Endothelial cell of umbilical vein (primary cell): ENCODE data around the gene TNFAIP8. TPM values are rescaled to one million over a fixed set of nuclear protein-coding genes. Genes with fewer than 3 reads are reported as not detected.

Experiments used
- BruUV-seq: library from RNA; stranded (reverse); fragments of 400-500 nt; replicated peaks from 2 replicates; lab custom pipeline; 2021; lab: Mats Ljungman, UMichigan
- CTCF ChIA-PET: fragments of 300-600, 350-600 bp; sonication (Branson Sonifier 250); formaldehyde crosslinking; loops from one replicate; lab custom pipeline; 2021; ENCODE audit warnings: antibody characterized with exemption, inconsistent platforms; lab: Charles Lee
- POLR2A ChIA-PET: fragments of 300-600, 350-600 bp; sonication (Branson Sonifier 250); formaldehyde crosslinking; loops from one replicate; lab custom pipeline; 2021; ENCODE audit warnings: antibody characterized with exemption, inconsistent platforms; lab: Charles Lee
- DNase-seq: peaks from one replicate; pipeline ENCODE4 v3.0.0-alpha.2; 2011; ENCODE audit warnings: low read depth, low spot score
- FAIRE-seq: peaks from 2 replicates; lab custom pipeline; 2011; peaks lifted over from hg19 to GRCh38; lab: Jason Lieb, UNC
- H2AFZ ChIP-seq: 2 replicates; pipeline ENCODE4 v1.6.0; 2012; ENCODE audit warnings: low read depth, low read length, control low read depth, inconsistent platforms
- H3K27ac ChIP-seq: 2 replicates; pipeline ENCODE4 v1.5.1; 2011; ENCODE audit warnings: low read depth, mild to moderate bottlenecking, control low read depth, low read length, moderate library complexity; ENCODE audit not compliant: insufficient read depth
- H3K27me3 ChIP-seq, 2 experiments: 2 replicates each; pipeline versions ENCODE4 v1.6.0 to v1.6.1; 2011; ENCODE audit warnings: low read length in 2 of 2, mixed read lengths in 1 of 2; ENCODE audit not compliant: control insufficient read depth in 2 of 2, insufficient read depth in 2 of 2
- H3K36me3 ChIP-seq, 2 experiments: 2 replicates in 1 of 2; 3 replicates in 1 of 2; pipeline ENCODE4 v1.5.1; 2011; ENCODE audit warnings: low read length in 2 of 2, mild to moderate bottlenecking in 1 of 2, moderate library complexity in 1 of 2; ENCODE audit not compliant: control insufficient read depth in 2 of 2, insufficient read depth in 2 of 2; ENCODE audit errors: extremely low read depth in 1 of 2
- H3K4me1 ChIP-seq: 3 replicates; pipeline ENCODE4 v1.5.1; 2011; ENCODE audit warnings: mild to moderate bottlenecking, low read length; ENCODE audit not compliant: control insufficient read depth, insufficient read depth; ENCODE audit errors: extremely low read depth
- H3K4me2 ChIP-seq: 2 replicates; pipeline ENCODE4 v1.6.1; 2011; ENCODE audit warnings: low read length, control low read depth, mixed read lengths; ENCODE audit not compliant: insufficient read depth
- H3K4me3 ChIP-seq, 3 experiments: fragments of 200-600 bp in 1 of 3; sonication (generic), shearing (Covaris generic) in 1 of 3; replicated peaks in 1 of 3; 2 replicates each; pipeline ENCODE4 v1.5.1; 2011 to 2016; ENCODE audit warnings: control low read depth in 3 of 3, low read length in 3 of 3, mild to moderate bottlenecking in 2 of 3, inconsistent platforms in 1 of 3, low read depth in 1 of 3, moderate library complexity in 1 of 3; ENCODE audit not compliant: insufficient read depth in 1 of 3
- H3K79me2 ChIP-seq: 2 replicates; pipeline ENCODE4 v1.6.0; 2012; ENCODE audit warnings: low read length, inconsistent platforms; ENCODE audit not compliant: control insufficient read depth, insufficient read depth
- H3K9ac ChIP-seq: replicated peaks from 2 replicates; pipeline ENCODE3; 2011; ENCODE audit warnings: low read length, control low read depth; ENCODE audit not compliant: insufficient read depth; ENCODE audit errors: extremely low read depth
- H3K9me1 ChIP-seq: replicated peaks from 3 replicates; pipeline ENCODE4 v1.6.0; 2011; ENCODE audit warnings: mild to moderate bottlenecking, low read length; ENCODE audit not compliant: control insufficient read depth, insufficient read depth; ENCODE audit errors: extremely low read depth
- H3K9me3 ChIP-seq: replicated peaks from 2 replicates; pipeline ENCODE4 v1.5.1; 2012; ENCODE audit warnings: low read length, inconsistent platforms; ENCODE audit not compliant: control insufficient read depth, insufficient read depth
- H4K20me1 ChIP-seq: replicated peaks from 2 replicates; pipeline ENCODE3; 2011; ENCODE audit warnings: mild to moderate bottlenecking, low read length; ENCODE audit not compliant: control insufficient read depth, insufficient read depth; ENCODE audit errors: extremely low read depth
- CTCF ChIP-seq, 2 donors: IDR thresholded peaks; 1 replicate in 1 of 2; 2 replicates in 1 of 2; pipeline ENCODE4 v1.5.1; 2011; ENCODE audit warnings: low read length in 2 of 2, mild to moderate bottlenecking in 2 of 2, moderate library complexity in 2 of 2, control low read depth in 1 of 2, inconsistent platforms in 1 of 2, low read depth in 1 of 2; ENCODE audit not compliant: insufficient read depth in 1 of 2; ENCODE audit errors: extremely low read depth in 1 of 2
- EZH2 ChIP-seq: IDR thresholded peaks from 2 replicates; pipeline ENCODE4 v1.6.1; 2012; ENCODE audit warnings: borderline replicate concordance, low read depth, mild to moderate bottlenecking, moderate library complexity, low read length, inconsistent platforms; ENCODE audit not compliant: severe bottlenecking
- FOS ChIP-seq: IDR thresholded peaks from 2 replicates; pipeline ENCODE4 v1.6.1; 2011; ENCODE audit warnings: mild to moderate bottlenecking, low read length, moderate library complexity, borderline replicate concordance; ENCODE audit not compliant: insufficient read depth
- GATA2 ChIP-seq: IDR thresholded peaks from 2 replicates; pipeline ENCODE4 v1.7.0; 2011; ENCODE audit warnings: low read depth, mild to moderate bottlenecking, moderate library complexity, mixed read lengths, low read length; ENCODE audit not compliant: insufficient read length, insufficient read depth
- JUN ChIP-seq: IDR thresholded peaks from 2 replicates; pipeline ENCODE4 v1.6.1; 2011; ENCODE audit warnings: borderline replicate concordance, low read depth; ENCODE audit not compliant: insufficient read length, insufficient read depth
- MAX ChIP-seq: IDR thresholded peaks from 2 replicates; pipeline ENCODE4 v1.6.1; 2011; ENCODE audit not compliant: insufficient read depth, insufficient read length
- MYC ChIP-seq: IDR thresholded peaks from one replicate; pipeline ENCODE4 v1.6.1; 2011; ENCODE audit warnings: mild to moderate bottlenecking, low read depth, low read length
- POLR2A ChIP-seq: IDR thresholded peaks from 2 replicates; pipeline ENCODE4 v1.6.1; 2012; ENCODE audit warnings: low read depth, mild to moderate bottlenecking, control low read depth, low read length
- POLR2AphosphoS5 ChIP-seq: IDR thresholded peaks from 2 replicates; pipeline ENCODE4 v1.6.1; 2012; ENCODE audit warnings: low read depth, mild to moderate bottlenecking, control low read depth, low read length, moderate library complexity; ENCODE audit not compliant: insufficient read depth
- dilution Hi-C: fragments of 300-500 bp; cut with MboI; formaldehyde crosslinking; loops from one replicate; pipeline ENCODE4 v1.15.0; 2019; ENCODE audit warnings: low sequenced_read_pairs; ENCODE audit not compliant: extremely low pct_ligation_motif_present
- intact Hi-C: fragments of 100-400 bp; cut with micrococcal nuclease; formaldehyde crosslinking; loops from one replicate; pipeline ENCODE4 v1.10.0; 2022
- polyA plus RNA-seq, 4 experiments: library from polyadenylated mRNA; depleted of rRNA in 3 of 4; stranded (reverse) in 3 of 4; unstranded in 1 of 4; fragments of >200 nt; gene quantifications; 2 replicates each; pipeline versions ENCODE4 v1.2.1 to v1.2.3, GENCODE V29; 2011 to 2012; ENCODE audit warnings: missing spikeins in 1 of 4
- total RNA-seq: library from RNA; stranded (reverse); gene quantifications from 2 replicates; pipeline ENCODE4 v1.2.3, GENCODE V29; 2021

The TNFAIP8 gene
- total and polyA plus RNA-seq, 2 donors (not counting 3 experiments of a cell fraction or from before 2014, with no cell fraction given) = 4.7 to 7.4 TPM

DNA sequence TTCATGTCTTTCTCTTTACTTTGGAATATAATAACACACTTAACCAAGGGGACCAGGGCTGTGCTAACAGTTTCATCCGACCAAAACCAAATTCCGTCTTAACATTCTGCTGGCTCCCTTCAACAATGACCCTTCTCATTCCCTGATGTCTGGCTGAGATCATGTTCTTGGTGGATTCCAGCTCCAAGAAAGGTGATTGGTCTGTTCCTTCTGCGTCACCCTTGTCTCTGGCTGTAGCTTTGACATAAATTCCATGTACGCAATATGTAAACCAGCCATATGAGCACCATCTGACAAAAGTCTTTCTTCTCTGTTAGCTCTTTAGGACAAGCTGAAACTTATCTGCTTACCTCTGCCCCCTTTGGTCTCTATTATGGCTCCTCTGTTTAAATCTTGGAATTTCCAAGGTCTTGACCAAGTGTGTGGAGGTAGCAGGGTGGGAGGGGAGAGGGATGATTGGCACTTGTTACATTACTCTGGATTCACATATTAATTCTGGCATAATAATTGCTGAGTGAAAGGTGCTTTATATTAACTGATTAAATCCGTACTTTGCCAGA is 50.8 kb downstream of the TNFAIP8 start:
- Histone ChIP-seq H3K36me3 (no peaks in the 10 kb centered on the region), H2AFZ (no peak overlapping the region), H3K79me2 (no peaks in the 10 kb centered on the region), H3K27ac (no peak overlapping the region), H4K20me1 (no peaks in the 10 kb centered on the region), H3K4me3 (no peak overlapping the region), H3K4me2 (no peak overlapping the region), H3K9ac (no peak overlapping the region), H3K9me3 (no peaks in the 10 kb centered on the region), H3K4me1 (peaks cover 2% of the 10 kb centered on the region), H3K9me1 (no peaks in the 10 kb centered on the region), H3K27me3 (peaks cover 11 to 20% of the 10 kb centered on the region in 2 experiments)
- ChIA-PET CTCF (no interaction called here), POLR2A (no interaction called here)
- dilution Hi-C loops (no loop called here), intact Hi-C loops (no loop called here)
- no peak for TF ChIP-seq FOS
- TF ChIP-seq GATA2 = no peak
- no peak for TF ChIP-seq EZH2
- TF ChIP-seq JUN = no peak
- TF ChIP-seq POLR2AphosphoS5 = no peak
- TF ChIP-seq MAX = no peak
- TF ChIP-seq CTCF (IDR thresholded peaks at IDR 0.05; ENCODE audit: extremely low read depth in 1 of 2, insufficient read depth in 1 of 2, low read depth in 1 of 2, low read length in 2 of 2) = no peak
- TF ChIP-seq POLR2A = no peak
- no peak for TF ChIP-seq MYC
- DNase-seq (no peak), FAIRE-seq (no peak)
- BruUV-seq = no TSS peak
